Tibial nerve (tissue), 4 donors: ENCODE data around the gene OR8S1. TPM values are rescaled to one million over a fixed set of nuclear protein-coding genes. Genes with fewer than 3 reads are reported as not detected.
"Not testable (repeated sequence)": the region's sequence is repeated elsewhere in the genome, so short reads cannot be mapped to it uniquely, and the experiment has no call there.

Experiments used
- DNase-seq, 2 donors: peaks; one replicate each; pipeline ENCODE4 v3.0.0-alpha.2; 2019; ENCODE audit warnings: low spot score in 2 of 2
- H3K27ac ChIP-seq, 4 donors: fragments of 200-600 bp; sonication (generic) in 3 of 4; one replicate each; pipeline ENCODE4 v1.5.1; 2017 to 2019; ENCODE audit warnings: mild to moderate bottlenecking in 1 of 4
- H3K27me3 ChIP-seq, 2 donors: fragments of 200-600 bp; sonication (generic) in 1 of 2; one replicate each; pipeline versions ENCODE4 v1.5.1 to v1.6.0; 2017 to 2019
- H3K36me3 ChIP-seq, 3 donors: fragments of 200-600 bp; sonication (generic); one replicate each; pipeline ENCODE4 v1.5.1; 2018 to 2019
- H3K4me1 ChIP-seq, 4 donors: fragments of 200-600 bp; sonication (generic) in 3 of 4; one replicate each; pipeline ENCODE4 v1.5.1; 2017 to 2019
- H3K4me3 ChIP-seq, 4 donors: fragments of 200-600 bp; sonication (generic) in 3 of 4; one replicate each; pipeline ENCODE4 v1.5.1; 2017 to 2019; ENCODE audit warnings: mild to moderate bottlenecking in 1 of 4, moderate library complexity in 1 of 4
- H3K9me3 ChIP-seq, 4 donors: fragments of 200-600 bp; sonication (generic) in 3 of 4; one replicate each; pipeline ENCODE4 v1.5.1; 2017 to 2019
- EP300 ChIP-seq, 2 donors: sonication (generic); formaldehyde crosslinking; IDR thresholded peaks; one replicate each; pipeline ENCODE4 v1.6.1; 2017; ENCODE audit warnings: antibody characterized with exemption in 2 of 2, mild to moderate bottlenecking in 1 of 2
- POLR2A ChIP-seq, 2 donors: fragments of 450-650 bp; IDR thresholded peaks; one replicate each; pipeline ENCODE4 v1.6.1; 2017; ENCODE audit warnings: antibody characterized with exemption in 2 of 2, mild to moderate bottlenecking in 2 of 2, moderate library complexity in 2 of 2
- WGBS, 2 donors: methylation state at CpG; one replicate each; pipeline ENCODE4 v1.1.5; 2018; 5-methylcytosine and 5-hydroxymethylcytosine counted together
- total RNA-seq, 4 donors: library from RNA; depleted of rRNA; stranded (reverse); fragments of >200 nt; gene quantifications; one replicate each; pipeline ENCODE4 v1.1.0, GENCODE V29; 2016
- TF ChIP-seq, protein P1 (sequence below), 5 experiments: fragments of 200-600 bp in 3 of 5; fragments of 450-650 bp in 2 of 5; sonication (generic) in 3 of 5; IDR thresholded peaks; one replicate each; pipeline ENCODE4 v1.5.1; 2016 to 2019; ENCODE audit warnings: antibody characterized with exemption in 5 of 5, mild to moderate bottlenecking in 3 of 5, moderate library complexity in 2 of 5

The OR8S1 gene
- total RNA-seq, 4 donors from 2014 or later: 0.78 TPM; not detected in 3

- TF ChIP-seq EP300 (IDR thresholded peaks at IDR 0.05) (no peak), POLR2A (IDR thresholded peaks at IDR 0.05) (no peak)
- TF ChIP-seq, protein P1, sequence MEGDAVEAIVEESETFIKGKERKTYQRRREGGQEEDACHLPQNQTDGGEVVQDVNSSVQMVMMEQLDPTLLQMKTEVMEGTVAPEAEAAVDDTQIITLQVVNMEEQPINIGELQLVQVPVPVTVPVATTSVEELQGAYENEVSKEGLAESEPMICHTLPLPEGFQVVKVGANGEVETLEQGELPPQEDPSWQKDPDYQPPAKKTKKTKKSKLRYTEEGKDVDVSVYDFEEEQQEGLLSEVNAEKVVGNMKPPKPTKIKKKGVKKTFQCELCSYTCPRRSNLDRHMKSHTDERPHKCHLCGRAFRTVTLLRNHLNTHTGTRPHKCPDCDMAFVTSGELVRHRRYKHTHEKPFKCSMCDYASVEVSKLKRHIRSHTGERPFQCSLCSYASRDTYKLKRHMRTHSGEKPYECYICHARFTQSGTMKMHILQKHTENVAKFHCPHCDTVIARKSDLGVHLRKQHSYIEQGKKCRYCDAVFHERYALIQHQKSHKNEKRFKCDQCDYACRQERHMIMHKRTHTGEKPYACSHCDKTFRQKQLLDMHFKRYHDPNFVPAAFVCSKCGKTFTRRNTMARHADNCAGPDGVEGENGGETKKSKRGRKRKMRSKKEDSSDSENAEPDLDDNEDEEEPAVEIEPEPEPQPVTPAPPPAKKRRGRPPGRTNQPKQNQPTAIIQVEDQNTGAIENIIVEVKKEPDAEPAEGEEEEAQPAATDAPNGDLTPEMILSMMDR (IDR thresholded peaks at IDR 0.05): no peak
- no peak for DNase-seq
- Histone ChIP-seq H3K27me3 (no peaks in the 10 kb centered on the region), H3K4me1 (no peaks in the 10 kb centered on the region), H3K9me3 (no peaks in the 10 kb centered on the region), H3K27ac (no peak overlapping the region), H3K36me3 (no peaks in the 10 kb centered on the region), H3K4me3 (no peak overlapping the region)
- WGBS, 2 donors: 77 to 78% methylated on average over 2 of the region's 2 CpGs
These were observed 36.4 kb upstream of the OR8S1 start for GRCh38 chr12:48489012-48489411.

GRCh38 chr12:48489456-48489855 lies 36.0 kb upstream of the OR8S1 start:
- H3K27ac ChIP-seq: not testable (repeated sequence)

DNA sequence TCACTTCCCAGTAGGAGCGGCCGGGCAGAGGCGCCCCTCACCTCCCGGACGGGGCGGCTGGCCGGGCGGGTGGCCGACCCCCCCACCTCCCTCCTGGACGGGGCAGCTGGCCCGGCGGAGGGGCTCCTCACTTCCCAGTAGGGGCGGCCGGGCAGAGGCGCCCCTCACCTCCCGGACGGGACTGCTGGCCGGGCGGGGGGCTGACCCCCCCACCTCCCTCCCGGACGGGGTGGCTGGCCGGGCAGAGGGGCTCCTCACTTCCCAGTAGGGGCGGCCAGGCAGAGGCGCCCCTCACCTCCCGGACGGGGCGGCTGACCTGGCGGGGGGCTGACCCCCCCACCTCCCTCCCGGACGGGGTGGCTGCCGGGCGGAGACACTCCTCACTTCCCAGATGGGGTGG lies 25.2 kb upstream of the OR8S1 start:
- not testable (repeated sequence) for H3K4me3 ChIP-seq, DNase-seq, H3K27me3 ChIP-seq, H3K4me1 ChIP-seq, H3K27ac ChIP-seq
- Histone ChIP-seq H3K9me3 (peaks cover 0 to 11% (median 0%) of the 10 kb centered on the region in 4 donors), H3K36me3 (peaks cover 0 to 12% (median 0%) of the 10 kb centered on the region in 3 donors)
- no CpG with 5 or more reads among the region's 32 CpGs for WGBS, 2 donors

More at GRCh38 chr12:48489456-48489855, 36.0 kb upstream of the OR8S1 start:
- H3K4me1 ChIP-seq, H3K27me3 ChIP-seq, H3K4me3 ChIP-seq, H3K9me3 ChIP-seq, DNase-seq, H3K36me3 ChIP-seq: not testable (repeated sequence)
- 85 to 87% methylated on average over 7 of the region's 7 CpGs for WGBS, 2 donors

DNA sequence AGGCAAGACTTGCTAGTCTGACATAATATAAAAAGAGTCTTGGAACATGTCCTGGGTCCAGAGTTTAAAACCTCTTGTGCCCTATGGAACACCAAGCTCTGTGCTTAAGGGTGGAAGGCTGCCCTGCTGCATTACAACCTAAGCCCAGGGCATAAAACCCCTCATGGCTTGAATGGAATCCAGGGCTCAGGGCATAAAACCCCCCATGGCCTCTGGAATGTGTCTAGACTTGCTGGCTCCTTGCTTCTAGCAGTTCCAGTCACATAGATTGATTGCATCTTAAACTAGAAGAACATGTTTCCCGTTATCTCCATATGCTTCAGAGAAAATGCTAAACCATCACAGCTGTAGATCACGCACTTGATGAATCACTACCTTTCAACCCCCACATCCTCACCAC lies 18.6 kb upstream of the OR8S1 start:
- not testable (repeated sequence) for H3K4me1 ChIP-seq, H3K9me3 ChIP-seq, H3K27me3 ChIP-seq, H3K27ac ChIP-seq, H3K4me3 ChIP-seq, H3K36me3 ChIP-seq, DNase-seq
- 57 to 70% methylated on average over 2 of the region's 2 CpGs for WGBS, 2 donors

- WGBS, 2 donors: 46 to 71% methylated on average over 2 of the region's 2 CpGs
- TF ChIP-seq, protein P1 (IDR thresholded peaks at IDR 0.05): no peak
- TF ChIP-seq POLR2A (IDR thresholded peaks at IDR 0.05) (no peak), EP300 (IDR thresholded peaks at IDR 0.05) (no peak)
- no peak overlapping the region for H3K4me3 ChIP-seq
- no peaks in the 10 kb centered on the region for H3K4me1 ChIP-seq
- DNase-seq: no peak
- peaks cover 0 to 2% (median 0%) of the 10 kb centered on the region in 4 donors for H3K9me3 ChIP-seq
- no peaks in the 10 kb centered on the region for H3K36me3 ChIP-seq
- no peak overlapping the region for H3K27ac ChIP-seq
- H3K27me3 ChIP-seq: no peaks in the 10 kb centered on the region
These were observed 16.4 kb upstream of the OR8S1 start for GRCh38 chr12:48508987-48509386.

- Histone ChIP-seq H3K4me1 (no peaks in the 10 kb centered on the region), H3K36me3 (no peaks in the 10 kb centered on the region), H3K4me3 (no peak overlapping the region), H3K27ac (no peak overlapping the region), H3K9me3 (peaks cover 0 to 2% (median 0%) of the 10 kb centered on the region in 4 donors), H3K27me3 (no peaks in the 10 kb centered on the region)
- WGBS, 2 donors: 32 to 43% methylated on average over 1 of the region's 1 CpG
- DNase-seq: no peak
- TF ChIP-seq POLR2A (IDR thresholded peaks at IDR 0.05) (no peak), EP300 (IDR thresholded peaks at IDR 0.05) (no peak)
- TF ChIP-seq, protein P1 (IDR thresholded peaks at IDR 0.05): no peak
These were observed 15.3 kb upstream of the OR8S1 start for GRCh38 chr12:48510111-48510510.

GRCh38 chr12:48512855-48513254 lies 12.6 kb upstream of the OR8S1 start:
- H3K4me1 ChIP-seq: no peaks in the 10 kb centered on the region
- H3K27ac ChIP-seq: no peak overlapping the region
- TF ChIP-seq EP300 (IDR thresholded peaks at IDR 0.05): no peak
- TF ChIP-seq POLR2A (IDR thresholded peaks at IDR 0.05): no peak
- TF ChIP-seq, protein P1 (IDR thresholded peaks at IDR 0.05): no peak
- DNase-seq: no peak
- no peaks in the 10 kb centered on the region for H3K27me3 ChIP-seq
- 38 to 69% methylated on average over 2 of the region's 2 CpGs for WGBS, 2 donors
- no peaks in the 10 kb centered on the region for H3K36me3 ChIP-seq
- H3K9me3 ChIP-seq: peaks cover 0 to 2% (median 0%) of the 10 kb centered on the region in 4 donors
- no peak overlapping the region for H3K4me3 ChIP-seq
